HEK293 (cell line): ENCODE results near the gene PRKD1.

Source experiments
- KLF1 ChIP-seq: fragments of 450-650 bp; formaldehyde crosslinking; IDR thresholded peaks from 2 replicates; pipeline ENCODE4 v1.5.1; 2016; ENCODE audit warnings: missing biosample characterization, missing genetic modification characterization
- KLF16 ChIP-seq: fragments of 450-650 bp; formaldehyde crosslinking; IDR thresholded peaks from 2 replicates; pipeline ENCODE4 v1.5.1; 2017; ENCODE audit warnings: missing biosample characterization, missing genetic modification characterization
- ZNF140 ChIP-seq: fragments of 450-650 bp; formaldehyde crosslinking; IDR thresholded peaks from 2 replicates; pipeline ENCODE4 v1.5.1; 2016; ENCODE audit warnings: missing biosample characterization, missing genetic modification characterization
- ZNF146 ChIP-seq: fragments of 450-650 bp; formaldehyde crosslinking; IDR thresholded peaks from 2 replicates; pipeline ENCODE4 v1.5.1; 2016; ENCODE audit warnings: missing biosample characterization, missing genetic modification characterization
- ZNF221 ChIP-seq: fragments of 450-650 bp; formaldehyde crosslinking; IDR thresholded peaks from 2 replicates; pipeline ENCODE4 v1.5.1; 2017; ENCODE audit warnings: missing biosample characterization, missing genetic modification characterization, borderline replicate concordance
- ZNF274 ChIP-seq, 2 experiments: fragments of 200-500 bp in 1 of 2; fragments of 450-650 bp in 1 of 2; sonication (Bioruptor generic) in 1 of 2; formaldehyde crosslinking in 1 of 2; IDR thresholded peaks; 2 replicates each; pipeline versions ENCODE4 v1.5.1 to v1.6.1; 2014 to 2016; ENCODE audit warnings: borderline replicate concordance in 1 of 2, inconsistent platforms in 1 of 2, low read length in 1 of 2, missing biosample characterization in 1 of 2, missing genetic modification characterization in 1 of 2
- ZNF510 ChIP-seq: fragments of 450-650 bp; formaldehyde crosslinking; IDR thresholded peaks from 2 replicates; pipeline ENCODE4 v1.5.1; 2018; ENCODE audit warnings: mild to moderate bottlenecking, missing genetic modification characterization, missing biosample characterization; ENCODE audit not compliant: insufficient replicate concordance
- ZNF830 ChIP-seq: fragments of 450-650 bp; IDR thresholded peaks from 2 replicates; pipeline ENCODE4 v1.5.0; 2018; ENCODE audit warnings: missing biosample characterization, missing genetic modification characterization, low read depth, mild to moderate bottlenecking, moderate library complexity
- TF ChIP-seq, protein P1 (sequence below): fragments of 450-650 bp; formaldehyde crosslinking; optimal IDR thresholded peaks from 2 replicates; pipeline ENCODE3; 2016; ENCODE audit warnings: missing biosample characterization, mild to moderate bottlenecking, missing genetic modification characterization
- TF ChIP-seq, protein P2 (sequence below): fragments of 450-650 bp; formaldehyde crosslinking; IDR thresholded peaks from 2 replicates; pipeline ENCODE4 v1.5.1; 2017; ENCODE audit warnings: missing biosample characterization, missing genetic modification characterization
- TF ChIP-seq, protein P3 (sequence below): fragments of 450-650 bp; formaldehyde crosslinking; IDR thresholded peaks from 2 replicates; pipeline ENCODE4 v1.5.1; 2016; ENCODE audit warnings: missing biosample characterization, missing genetic modification characterization
- TF ChIP-seq, protein P4 (sequence below): fragments of 450-650 bp; formaldehyde crosslinking; IDR thresholded peaks from 2 replicates; pipeline ENCODE4 v1.5.1; 2017; ENCODE audit warnings: missing biosample characterization, mild to moderate bottlenecking, missing genetic modification characterization, moderate library complexity
- TF ChIP-seq, protein P5 (sequence below): fragments of 450-650 bp; formaldehyde crosslinking; IDR thresholded peaks from 2 replicates; pipeline ENCODE4 v1.5.1; 2017; ENCODE audit warnings: missing biosample characterization, missing genetic modification characterization

DNA sequence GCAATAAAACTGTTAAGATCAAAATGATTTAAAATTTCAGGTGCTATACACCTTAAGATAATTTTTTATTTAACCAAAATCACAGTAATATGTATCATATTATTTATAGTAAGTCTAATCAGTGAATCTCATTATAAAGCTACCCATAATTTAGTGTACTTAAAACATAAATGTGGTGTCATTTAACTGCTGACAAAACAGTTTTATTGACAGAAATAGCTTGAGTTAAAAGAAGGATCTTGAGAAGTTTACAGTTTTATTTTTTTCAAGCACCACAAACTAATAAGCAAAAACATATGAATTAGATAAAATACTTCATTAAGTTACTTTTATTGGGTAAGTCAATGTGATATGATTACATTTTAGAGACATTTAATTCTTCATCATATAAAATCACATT is 400.4 kb downstream of the PRKD1 start:
- TF ChIP-seq, protein P1, sequence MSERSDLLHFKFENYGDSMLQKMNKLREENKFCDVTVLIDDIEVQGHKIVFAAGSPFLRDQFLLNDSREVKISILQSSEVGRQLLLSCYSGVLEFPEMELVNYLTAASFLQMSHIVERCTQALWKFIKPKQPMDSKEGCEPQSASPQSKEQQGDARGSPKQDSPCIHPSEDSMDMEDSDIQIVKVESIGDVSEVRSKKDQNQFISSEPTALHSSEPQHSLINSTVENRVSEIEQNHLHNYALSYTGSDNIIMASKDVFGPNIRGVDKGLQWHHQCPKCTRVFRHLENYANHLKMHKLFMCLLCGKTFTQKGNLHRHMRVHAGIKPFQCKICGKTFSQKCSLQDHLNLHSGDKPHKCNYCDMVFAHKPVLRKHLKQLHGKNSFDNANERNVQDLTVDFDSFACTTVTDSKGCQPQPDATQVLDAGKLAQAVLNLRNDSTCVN (tag by site-specific recombination), result no peak
- TF ChIP-seq ZNF274 (IDR thresholded peaks at IDR 0.05; ENCODE audit: low read length), result no peak
- TF ChIP-seq ZNF274 (tag by site-specific recombination; IDR thresholded peaks at IDR 0.05; ENCODE audit: borderline replicate concordance), result no peak
- TF ChIP-seq, protein P2, sequence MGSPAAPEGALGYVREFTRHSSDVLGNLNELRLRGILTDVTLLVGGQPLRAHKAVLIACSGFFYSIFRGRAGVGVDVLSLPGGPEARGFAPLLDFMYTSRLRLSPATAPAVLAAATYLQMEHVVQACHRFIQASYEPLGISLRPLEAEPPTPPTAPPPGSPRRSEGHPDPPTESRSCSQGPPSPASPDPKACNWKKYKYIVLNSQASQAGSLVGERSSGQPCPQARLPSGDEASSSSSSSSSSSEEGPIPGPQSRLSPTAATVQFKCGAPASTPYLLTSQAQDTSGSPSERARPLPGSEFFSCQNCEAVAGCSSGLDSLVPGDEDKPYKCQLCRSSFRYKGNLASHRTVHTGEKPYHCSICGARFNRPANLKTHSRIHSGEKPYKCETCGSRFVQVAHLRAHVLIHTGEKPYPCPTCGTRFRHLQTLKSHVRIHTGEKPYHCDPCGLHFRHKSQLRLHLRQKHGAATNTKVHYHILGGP (tag by site-specific recombination), result no peak
- TF ChIP-seq, protein P3, sequence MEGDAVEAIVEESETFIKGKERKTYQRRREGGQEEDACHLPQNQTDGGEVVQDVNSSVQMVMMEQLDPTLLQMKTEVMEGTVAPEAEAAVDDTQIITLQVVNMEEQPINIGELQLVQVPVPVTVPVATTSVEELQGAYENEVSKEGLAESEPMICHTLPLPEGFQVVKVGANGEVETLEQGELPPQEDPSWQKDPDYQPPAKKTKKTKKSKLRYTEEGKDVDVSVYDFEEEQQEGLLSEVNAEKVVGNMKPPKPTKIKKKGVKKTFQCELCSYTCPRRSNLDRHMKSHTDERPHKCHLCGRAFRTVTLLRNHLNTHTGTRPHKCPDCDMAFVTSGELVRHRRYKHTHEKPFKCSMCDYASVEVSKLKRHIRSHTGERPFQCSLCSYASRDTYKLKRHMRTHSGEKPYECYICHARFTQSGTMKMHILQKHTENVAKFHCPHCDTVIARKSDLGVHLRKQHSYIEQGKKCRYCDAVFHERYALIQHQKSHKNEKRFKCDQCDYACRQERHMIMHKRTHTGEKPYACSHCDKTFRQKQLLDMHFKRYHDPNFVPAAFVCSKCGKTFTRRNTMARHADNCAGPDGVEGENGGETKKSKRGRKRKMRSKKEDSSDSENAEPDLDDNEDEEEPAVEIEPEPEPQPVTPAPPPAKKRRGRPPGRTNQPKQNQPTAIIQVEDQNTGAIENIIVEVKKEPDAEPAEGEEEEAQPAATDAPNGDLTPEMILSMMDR, result no peak
- no peak for TF ChIP-seq ZNF140 (tag by site-specific recombination)
- TF ChIP-seq ZNF510 (tag by site-specific recombination), result no peak
- no peak for TF ChIP-seq ZNF830
- TF ChIP-seq, protein P4, sequence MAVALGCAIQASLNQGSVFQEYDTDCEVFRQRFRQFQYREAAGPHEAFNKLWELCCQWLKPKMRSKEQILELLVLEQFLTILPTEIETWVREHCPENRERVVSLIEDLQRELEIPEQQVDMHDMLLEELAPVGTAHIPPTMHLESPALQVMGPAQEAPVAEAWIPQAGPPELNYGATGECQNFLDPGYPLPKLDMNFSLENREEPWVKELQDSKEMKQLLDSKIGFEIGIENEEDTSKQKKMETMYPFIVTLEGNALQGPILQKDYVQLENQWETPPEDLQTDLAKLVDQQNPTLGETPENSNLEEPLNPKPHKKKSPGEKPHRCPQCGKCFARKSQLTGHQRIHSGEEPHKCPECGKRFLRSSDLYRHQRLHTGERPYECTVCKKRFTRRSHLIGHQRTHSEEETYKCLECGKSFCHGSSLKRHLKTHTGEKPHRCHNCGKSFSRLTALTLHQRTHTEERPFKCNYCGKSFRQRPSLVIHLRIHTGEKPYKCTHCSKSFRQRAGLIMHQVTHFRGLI (tag by site-specific recombination), result no peak
- TF ChIP-seq, protein P5, sequence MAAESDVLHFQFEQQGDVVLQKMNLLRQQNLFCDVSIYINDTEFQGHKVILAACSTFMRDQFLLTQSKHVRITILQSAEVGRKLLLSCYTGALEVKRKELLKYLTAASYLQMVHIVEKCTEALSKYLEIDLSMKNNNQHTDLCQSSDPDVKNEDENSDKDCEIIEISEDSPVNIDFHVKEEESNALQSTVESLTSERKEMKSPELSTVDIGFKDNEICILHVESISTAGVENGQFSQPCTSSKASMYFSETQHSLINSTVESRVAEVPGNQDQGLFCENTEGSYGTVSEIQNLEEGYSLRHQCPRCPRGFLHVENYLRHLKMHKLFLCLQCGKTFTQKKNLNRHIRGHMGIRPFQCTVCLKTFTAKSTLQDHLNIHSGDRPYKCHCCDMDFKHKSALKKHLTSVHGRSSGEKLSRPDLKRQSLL, result no peak
- TF ChIP-seq ZNF146 (tag by site-specific recombination), result no peak
- TF ChIP-seq KLF1 (tag by site-specific recombination), result no peak
- TF ChIP-seq KLF16 (tag by site-specific recombination), result no peak
- no peak for TF ChIP-seq ZNF221 (tag by site-specific recombination)
